GM18951 (cell line): ENCODE data around the gene NPTXR.

Experiments used
- POLR2A ChIP-seq: IDR thresholded peaks from 4 replicates; pipeline ENCODE4 v1.6.1; 2011; ENCODE audit warnings: mild to moderate bottlenecking; ENCODE audit not compliant: insufficient read length, insufficient read depth; ENCODE audit errors: extremely low read depth
- in situ Hi-C: fragments of 300-500 bp; cut with MboI; formaldehyde crosslinking; loops from one replicate; pipeline ENCODE4 v1.12.0; 2022; ENCODE audit warnings: low sequenced_read_pairs, mixed read lengths, inconsistent platforms; ENCODE audit not compliant: unreplicated experiment

NPTXR gene

GRCh38 chr22:38781033-38781432, 62.8 kb downstream of the NPTXR start:
- in situ Hi-C loops: no loop called here
- TF ChIP-seq POLR2A: no peak

GRCh38 chr22:38777087-38777671, 66.6 kb downstream of the NPTXR start:
- TF ChIP-seq POLR2A: no peak

GRCh38 chr22:38776086-38776485, 67.7 kb downstream of the NPTXR start:
- no peak for TF ChIP-seq POLR2A
- in situ Hi-C loops: no loop called here

More at GRCh38 chr22:38777087-38777671, 66.6 kb downstream of the NPTXR start:
- in situ Hi-C loops: no loop called here

GRCh38 chr22:38775656-38776055, 68.2 kb downstream of the NPTXR start:
- TF ChIP-seq POLR2A: no peak

GRCh38 chr22:38774496-38775166, 69.2 kb downstream of the NPTXR start:
- no peak for TF ChIP-seq POLR2A
- in situ Hi-C loops: no loop called here

More at GRCh38 chr22:38775656-38776055, 68.2 kb downstream of the NPTXR start:
- in situ Hi-C loops: no loop called here

GRCh38 chr22:38773363-38773946, 70.4 kb downstream of the NPTXR start:
- no peak for TF ChIP-seq POLR2A
- in situ Hi-C loops: no loop called here

- no peak for TF ChIP-seq POLR2A
- in situ Hi-C loops: no loop called here
These were observed 71.3 kb downstream of the NPTXR start for GRCh38 chr22:38772623-38772873.

- no peak for TF ChIP-seq POLR2A
- in situ Hi-C loops: no loop called here
These were observed 73.4 kb downstream of the NPTXR start for GRCh38 chr22:38770257-38770949.
